ENCODE measurements around the gene WDR89.
"Not testable (repeated sequence)": the region's sequence is repeated elsewhere in the genome, so short reads cannot be mapped to it uniquely, and the experiment has no call there.

The WDR89 gene

DNA sequence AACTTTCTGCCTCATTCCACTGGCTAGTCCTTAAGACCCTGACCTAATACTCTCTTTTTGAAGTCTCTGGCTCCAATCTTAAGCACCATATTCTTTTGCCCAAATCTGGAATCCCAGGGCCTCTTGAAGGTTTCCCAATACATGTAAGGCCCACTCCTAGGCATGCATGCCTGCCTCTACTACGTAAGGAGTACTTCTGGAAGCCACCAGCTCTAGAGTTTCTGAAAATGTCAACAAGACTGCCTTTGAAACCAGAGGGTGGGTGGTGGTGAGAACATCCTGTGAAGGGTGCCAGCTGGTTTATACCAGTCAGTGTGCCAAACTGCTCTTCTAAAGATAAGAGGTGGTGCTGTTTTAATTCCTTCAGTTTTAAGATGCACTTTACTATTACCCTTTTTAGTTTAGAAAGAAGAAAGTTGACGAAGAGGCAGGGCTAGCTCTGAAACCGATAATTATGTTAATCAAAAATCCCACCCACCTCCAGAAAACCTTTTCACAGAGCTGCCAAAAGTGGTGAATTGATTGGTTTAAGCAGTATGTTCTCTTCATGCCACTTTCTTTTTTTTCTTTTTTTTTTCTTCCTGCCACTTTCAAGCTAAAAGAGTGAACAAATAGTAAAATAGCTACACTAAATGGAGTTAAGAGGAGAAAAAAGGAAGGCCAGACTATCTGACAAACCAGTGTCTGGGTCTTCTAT, 8.7 kb upstream of the WDR89 start:
- DNase-seq, result no peak

DNA sequence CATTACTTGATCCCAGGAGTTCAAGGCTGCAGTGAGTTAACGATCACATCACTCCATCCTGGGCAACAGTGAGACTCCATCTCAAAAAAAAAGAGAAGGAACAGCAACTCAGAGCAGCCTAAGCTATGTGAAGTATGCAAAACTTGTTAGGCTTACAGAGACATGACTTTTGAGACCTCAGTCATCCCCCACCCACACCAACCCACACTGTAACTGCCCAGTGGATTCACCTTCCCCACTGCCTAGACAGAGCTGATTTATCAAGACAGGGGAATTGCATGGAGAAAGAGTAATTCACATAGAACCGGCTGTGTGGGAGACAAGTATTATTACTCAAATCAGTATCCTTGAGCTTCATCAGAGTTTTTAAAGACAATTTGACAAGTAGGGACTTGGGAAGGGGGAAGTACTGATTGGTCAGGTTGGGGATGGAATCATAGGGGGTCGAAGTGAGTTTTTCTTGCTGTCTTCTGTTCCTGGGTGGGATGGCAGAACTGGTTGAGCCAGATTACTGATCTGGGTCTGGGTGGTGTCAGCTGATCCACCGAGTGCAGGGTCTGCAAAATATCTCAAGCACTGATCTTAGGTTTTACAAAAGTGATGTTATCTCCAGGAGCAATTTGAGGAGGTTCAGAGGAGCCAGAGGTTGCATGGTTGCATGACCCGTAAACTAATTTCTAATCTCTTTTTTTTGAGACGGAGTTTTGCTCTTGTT, 6.2 kb upstream of the WDR89 start:
- no peak for DNase-seq

DNA sequence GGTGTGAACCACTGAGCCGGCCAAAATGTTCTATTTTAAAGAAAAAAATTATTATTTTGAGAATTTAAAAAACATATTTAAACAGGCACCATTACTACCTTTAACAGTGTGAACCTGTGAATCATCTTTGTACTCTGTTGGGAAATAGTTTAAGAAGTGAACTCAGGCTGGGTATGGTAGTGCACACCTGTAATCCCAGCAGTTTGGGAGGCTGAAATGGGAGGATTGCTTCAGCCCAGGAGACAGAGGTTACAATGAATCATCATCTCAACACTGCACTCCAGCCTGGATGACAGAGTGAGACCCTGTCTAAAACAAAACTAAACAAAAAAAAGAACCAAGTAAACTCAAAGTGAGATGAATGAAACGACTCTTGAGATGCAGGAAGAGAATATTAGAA, 3.1 kb upstream of the WDR89 start:
- no peak for DNase-seq

DNA sequence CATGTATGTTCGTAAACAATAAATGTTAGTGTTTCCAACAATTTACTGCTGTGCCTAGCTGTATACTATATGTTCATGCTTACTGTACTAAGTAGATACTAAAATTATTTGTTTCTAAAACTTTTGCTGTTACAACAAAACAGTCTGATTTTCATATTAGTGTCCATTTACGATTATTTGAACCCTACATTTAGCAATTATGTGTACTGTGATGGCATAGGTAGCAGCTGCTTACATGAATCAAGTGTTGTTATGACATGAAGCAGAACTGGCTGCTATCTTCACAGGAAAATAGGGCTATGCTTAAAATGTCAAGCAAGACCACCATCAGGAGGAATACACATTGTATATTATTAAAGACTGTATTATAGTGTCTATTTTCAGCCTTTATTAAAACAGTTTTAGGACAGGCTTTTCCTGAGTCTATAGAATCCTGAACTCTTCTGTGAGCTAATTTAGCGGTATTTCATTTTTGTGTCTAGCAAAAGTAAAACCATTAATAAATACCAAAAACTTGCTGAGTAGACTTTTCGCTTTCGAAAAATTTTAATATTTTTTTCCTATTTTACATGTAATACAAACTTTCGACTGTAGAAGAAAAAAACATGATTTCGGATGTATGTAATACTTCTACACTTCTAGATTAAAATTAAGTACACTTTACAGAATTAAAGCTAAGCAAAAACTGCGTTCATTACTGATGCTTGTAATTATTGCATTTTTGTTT, 1.1 kb upstream of the WDR89 start:
- no peak for DNase-seq

DNA sequence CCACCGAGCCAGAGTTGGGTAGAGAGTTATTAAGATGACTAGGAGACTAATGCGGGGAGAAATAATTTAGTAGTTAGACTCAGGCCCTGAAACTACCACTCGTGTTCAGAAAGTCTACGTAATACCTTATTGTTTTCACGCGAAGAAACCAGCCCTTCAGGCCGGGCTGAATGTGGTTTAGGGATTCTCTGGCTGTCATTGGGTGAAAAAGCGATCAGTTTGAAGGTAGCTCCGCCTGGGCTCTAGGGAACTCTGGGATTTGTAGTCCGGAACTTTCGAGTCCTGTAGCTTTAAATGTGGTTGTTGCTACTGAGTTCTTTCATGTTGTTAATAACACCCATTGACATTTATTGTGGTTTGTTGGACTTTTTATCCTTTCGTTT, 549 bp upstream of the WDR89 start:
- no peak for DNase-seq

DNA sequence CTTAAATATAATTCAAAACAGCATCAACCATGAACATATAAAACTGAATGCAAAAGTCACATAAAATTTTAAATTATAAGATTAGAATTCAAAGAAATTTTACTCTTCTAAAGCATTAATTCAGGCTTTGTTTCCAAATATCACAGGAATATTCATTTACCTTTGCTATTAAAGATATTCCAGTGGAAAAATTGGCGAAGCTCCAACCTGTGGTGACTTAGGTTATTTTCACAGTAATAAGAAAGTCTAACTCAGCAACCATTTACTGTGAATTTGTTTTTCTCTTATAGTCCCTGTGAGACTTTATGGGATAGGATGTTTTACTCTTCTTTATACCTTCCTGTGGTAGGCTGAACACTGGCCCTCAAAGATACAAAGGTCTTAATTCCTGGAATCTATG, 3.2 kb downstream of the WDR89 start:
- DNase-seq, result no peak

DNA sequence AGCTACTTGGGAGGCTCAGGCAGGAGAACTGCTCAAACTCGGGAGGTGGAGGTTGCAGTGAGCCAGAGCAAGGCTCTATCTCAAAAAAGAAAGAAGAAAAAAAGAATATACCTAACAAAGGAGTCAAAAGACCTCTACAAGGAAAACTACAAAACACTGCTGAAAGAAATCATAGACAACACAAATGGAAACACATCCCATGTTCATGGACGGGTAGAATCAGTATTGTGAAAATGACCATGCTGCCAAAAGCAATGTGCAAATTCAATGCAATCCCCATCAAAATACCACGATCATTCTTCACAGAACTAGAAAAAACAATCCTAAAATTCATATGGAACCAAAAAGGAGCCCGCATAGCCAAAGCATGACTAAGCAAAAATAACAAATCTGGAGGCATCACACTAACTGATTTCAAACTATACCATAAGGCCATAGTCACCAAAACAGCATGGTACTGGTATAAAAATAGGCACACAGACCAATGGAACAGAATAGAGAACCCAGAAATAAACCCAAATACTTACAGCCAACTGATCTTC, 5.5 kb downstream of the WDR89 start:
- not testable (repeated sequence) for DNase-seq

DNA sequence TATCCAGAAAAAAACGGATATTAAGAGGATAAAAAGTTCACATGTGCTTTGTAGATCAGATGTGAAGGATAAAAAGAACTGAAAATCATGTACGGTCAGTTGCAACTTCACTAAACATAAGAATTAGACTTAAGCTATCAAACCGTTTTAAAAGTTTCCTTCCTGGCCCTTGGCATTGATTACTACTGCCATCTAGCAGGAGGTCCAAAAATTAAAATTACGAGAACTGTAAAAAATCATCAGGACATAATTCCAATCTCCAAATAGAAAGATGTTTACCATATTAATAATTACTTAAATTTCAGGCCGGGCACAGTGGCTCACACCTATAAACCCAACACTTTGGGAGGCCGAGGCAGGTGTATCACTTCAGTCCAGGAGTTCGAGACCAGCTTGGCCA, 7.9 kb downstream of the WDR89 start:
- DNase-seq, result no peak

DNA sequence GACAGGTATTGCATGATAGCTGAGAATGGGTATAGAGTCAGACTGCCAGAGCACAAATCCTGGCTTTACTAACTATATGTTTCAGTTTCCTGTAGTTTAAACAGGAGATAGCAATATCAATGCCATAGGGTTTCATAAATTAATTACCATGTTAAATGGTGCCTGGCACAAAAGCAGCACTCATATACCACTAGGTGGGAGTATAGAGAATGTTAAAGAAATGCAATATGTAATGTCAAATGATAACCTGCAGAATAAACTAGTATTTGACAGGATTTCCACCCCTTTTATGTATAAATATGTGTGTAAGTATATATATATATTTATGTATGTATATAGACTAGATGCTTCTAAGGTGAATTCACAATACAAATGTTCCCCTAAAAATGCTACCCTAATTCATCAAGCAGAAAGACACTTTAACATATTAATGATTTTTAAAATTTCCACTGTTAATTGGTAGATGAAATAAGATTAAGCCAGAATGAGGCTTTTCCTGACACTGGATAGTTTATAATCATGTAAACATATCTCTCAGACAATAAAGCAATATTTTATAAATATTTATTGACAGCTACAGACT, 8.6 kb downstream of the WDR89 start:
- DNase-seq, result no peak

DNA sequence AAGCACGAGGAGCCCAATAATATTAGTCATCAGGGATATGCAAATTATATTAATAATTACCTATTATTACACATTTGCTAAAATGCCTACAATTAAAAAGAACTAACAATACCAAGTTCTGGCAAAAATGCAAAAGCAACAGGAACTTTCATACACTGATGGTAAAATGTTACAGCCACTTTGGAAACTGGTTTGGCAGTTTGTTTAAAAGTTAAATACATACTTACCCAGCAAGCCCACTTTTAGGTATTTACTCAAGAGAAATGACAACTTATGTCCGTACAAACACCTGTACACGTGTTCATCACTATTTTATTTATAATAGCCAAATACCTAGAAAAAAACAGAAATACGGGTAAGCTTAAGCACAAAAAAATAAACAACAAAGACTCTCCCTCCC, 17.0 kb downstream of the WDR89 start:
- no peak for DNase-seq

DNA sequence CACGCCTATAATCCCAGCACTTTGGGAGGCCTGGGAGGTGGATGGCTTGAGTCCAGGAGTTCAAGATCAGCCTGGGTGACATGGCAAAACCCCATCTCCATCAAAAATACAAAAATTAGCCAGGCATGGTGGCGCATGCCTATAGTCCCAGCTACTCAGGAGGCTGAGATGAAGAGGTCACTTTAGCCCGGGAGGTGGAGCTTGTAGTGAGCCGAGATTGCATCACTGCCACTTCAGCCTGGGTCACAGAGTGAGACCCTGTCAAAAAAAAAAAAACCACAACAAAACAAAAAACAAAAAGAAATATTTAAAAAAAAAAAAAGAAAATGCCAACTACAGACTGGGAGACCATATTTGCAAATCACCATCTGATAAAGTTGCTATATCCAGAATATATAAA, 17.5 kb downstream of the WDR89 start:
- no peak for DNase-seq

DNA sequence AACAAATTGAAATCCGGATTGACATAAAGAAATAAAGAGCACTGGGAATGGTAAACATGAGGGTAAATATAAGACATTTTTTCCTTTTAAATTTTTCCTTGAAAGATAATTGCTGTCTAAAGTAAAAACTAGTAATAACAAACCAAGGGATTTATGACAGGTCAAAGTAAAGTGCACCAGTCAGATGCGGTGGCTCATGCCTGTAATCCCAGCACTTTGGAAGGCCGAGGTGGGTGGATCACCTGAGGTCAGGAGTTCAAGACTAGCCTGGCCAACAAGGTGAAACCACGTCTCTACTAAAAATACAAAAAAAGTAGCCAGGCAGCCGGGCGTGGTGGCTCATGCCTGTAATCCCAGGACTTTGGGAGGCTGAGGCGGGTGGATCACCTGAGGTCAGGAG, 19.7 kb downstream of the WDR89 start:
- DNase-seq, result not testable (repeated sequence)

DNA sequence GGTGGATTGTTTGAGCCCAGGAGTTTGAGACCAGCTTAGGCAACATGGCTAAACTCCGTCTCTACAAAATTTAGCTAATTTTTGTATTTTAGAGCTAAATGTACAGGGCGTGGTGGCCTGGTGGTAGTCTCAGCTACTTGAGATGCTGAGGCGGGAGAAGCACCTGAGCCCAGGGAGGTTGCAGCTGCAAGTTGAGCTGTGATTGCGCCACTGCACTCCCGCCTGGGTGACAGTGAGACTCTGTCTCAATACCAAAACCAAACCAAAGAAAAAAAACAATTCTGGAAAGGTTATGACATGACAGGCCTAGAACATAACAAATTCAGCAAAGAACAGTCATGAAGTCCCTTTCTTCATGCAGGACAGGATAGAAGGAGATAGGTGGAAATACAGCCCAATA, 25.7 kb downstream of the WDR89 start:
- DNase-seq, result no peak

DNA sequence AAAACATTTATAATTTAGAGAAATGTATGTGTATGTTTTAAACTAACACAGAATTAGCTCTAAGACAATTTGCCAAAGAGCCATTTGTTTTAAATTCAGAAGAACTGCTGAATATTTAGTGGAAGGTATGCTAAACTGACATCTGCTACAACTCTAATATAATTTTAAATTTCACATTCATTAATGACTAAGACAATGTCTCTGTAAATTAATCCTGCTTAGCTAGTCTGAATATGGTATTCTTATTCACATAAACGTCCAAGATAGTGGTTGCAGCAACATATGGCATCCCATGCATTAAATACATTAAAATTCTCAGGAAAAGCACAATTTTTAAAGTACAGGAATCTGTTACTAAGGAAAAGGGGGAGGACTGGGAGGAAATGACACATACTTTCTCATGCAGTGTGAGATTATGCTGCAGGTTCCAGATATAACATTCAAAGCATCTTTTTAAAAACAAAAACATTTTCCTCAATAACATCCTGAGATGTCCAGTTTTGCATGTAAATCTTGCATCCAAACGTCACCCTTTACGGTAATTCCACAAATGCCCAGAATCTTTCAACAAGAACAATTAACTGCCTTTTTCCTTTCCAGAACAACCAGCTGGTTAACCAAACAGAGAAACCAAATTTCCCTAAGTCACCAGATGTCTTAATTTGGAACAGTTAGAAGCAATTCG, 26.9 kb downstream of the WDR89 start:
- no peak for DNase-seq

DNA sequence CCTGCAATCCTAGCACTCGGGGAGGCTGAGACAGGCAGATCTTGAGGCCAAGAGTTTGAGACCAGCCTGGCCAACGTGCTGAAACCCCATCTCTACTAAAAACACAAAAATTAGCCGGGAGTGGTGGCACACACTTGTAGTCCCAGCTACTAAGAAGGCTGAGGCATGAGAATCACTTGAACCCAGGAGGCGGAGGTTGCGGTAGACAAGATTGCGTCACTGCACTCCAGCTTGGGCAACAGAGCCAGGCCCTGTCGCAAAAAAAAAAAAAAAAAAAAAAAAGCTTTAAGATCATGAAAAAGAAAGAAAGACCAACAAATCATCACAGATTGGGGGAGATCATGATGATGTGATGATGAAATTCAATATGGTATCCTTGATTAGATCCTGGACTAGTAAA, 30.6 kb downstream of the WDR89 start:
- DNase-seq, result no peak

DNA sequence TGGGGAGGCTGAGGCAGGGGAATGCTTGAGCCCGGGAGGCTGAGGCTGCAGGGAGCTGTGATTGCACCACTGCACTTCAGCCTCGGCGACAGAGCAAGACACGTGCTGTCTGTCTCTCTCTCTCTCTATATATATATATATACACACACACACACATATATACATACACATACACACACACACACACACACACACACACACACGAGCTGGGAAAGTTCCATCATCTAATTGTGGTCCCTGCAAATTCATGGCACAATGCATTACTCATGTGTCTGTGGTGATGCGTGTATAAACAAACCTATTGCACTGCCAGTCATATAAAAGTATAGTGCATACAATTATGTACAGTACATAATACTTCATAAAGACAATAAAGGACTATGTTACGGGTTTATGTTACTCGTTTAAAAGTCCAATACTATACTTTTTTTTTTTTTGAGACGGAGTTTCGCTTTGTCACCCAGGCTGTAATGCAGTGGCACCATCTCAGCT, 36.6 kb downstream of the WDR89 start:
- DNase-seq, result no peak

DNA sequence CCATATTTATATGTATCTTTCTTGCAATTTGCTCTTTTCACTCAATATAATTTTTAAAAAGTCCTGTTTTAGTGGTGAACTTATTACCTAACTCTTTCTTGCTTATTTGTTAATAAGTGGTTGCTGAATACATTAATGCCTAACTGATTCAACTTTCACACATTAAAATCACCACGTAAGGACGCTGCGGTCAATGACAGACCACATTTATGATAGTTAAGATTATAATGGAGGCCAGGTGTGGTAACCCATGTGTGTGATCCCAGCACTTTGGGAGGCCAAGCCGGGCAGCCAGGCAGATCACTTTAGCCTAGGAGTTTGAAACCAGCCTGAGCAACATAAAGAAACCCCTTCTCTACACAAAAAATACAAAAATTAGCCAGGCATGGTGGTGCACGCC, 37.0 kb downstream of the WDR89 start:
- DNase-seq, result no peak

DNA sequence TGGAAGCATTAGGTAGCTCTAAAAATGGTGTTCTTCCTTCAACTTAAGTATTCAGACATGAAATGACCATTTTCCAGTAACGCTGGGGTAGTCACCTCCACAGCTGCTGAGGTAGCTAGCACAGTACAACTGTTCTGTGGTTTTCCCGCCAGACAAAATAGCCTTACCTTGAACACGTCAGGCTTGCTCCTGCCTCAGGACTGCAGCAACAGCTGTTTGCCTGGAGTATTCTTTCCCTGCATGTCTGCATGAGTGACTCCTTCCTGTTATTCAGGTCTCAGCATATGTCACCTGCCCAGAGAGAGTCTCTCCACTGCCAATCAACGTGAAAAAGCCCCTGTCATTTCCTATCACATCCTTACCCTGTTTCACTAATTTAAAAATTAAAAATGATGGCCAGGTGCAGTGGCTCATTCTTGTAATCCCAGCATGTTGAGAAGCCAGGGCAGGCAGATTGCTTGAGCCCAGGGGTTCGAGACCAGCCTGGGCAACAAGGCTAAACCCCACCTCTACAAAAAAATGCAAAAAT, 37.9 kb downstream of the WDR89 start:
- DNase-seq, result no peak

DNA sequence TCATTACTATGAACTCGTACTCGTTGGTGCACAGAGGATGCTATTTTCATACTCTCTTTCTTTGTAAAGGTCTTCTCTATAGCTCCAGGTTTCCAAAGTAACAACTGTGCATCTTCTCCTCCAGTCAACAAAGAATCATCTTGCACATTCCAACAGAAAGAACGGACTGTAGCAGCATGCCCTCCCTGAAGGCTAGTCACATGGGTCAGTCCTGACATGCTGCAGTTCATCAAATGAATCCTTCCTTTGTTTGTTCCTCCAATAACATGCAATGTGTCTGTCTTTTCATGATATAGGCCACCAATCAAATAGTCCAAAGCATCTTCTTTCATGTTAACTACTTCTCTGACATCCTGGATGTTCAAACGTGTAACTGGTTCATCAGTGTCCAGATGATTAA, 42.9 kb downstream of the WDR89 start:
- no peak for DNase-seq

DNA sequence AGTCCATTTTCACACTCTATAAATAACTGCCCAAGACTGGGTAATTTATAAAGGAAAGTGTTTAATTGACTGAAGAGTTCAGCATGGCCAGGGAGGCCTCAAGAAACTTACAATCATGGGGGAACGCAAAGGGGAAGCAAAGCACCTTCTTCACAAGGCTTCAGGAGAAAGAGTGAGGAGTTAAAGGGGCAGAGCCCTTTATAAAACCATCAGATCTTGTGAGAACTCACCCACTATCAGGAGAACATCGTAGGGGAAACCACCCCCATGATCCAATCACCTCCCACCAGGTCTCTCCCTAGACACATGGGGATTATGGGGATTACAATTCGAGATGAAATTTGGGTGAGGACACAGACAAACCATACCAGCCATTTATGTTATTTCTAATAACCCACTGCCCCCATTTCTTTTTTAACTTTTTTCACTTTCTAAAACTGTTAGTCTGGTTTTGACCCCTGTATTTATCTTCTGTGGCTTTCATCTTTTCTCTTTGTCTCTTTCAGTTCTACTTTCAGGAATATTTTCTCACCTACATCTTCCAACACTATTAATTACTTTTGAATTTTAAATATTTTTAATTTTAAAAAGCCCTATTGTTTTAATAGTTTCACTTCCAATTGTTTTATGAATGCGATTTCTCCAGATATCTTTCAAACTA, 44.5 kb downstream of the WDR89 start:
- no peak for DNase-seq

DNA sequence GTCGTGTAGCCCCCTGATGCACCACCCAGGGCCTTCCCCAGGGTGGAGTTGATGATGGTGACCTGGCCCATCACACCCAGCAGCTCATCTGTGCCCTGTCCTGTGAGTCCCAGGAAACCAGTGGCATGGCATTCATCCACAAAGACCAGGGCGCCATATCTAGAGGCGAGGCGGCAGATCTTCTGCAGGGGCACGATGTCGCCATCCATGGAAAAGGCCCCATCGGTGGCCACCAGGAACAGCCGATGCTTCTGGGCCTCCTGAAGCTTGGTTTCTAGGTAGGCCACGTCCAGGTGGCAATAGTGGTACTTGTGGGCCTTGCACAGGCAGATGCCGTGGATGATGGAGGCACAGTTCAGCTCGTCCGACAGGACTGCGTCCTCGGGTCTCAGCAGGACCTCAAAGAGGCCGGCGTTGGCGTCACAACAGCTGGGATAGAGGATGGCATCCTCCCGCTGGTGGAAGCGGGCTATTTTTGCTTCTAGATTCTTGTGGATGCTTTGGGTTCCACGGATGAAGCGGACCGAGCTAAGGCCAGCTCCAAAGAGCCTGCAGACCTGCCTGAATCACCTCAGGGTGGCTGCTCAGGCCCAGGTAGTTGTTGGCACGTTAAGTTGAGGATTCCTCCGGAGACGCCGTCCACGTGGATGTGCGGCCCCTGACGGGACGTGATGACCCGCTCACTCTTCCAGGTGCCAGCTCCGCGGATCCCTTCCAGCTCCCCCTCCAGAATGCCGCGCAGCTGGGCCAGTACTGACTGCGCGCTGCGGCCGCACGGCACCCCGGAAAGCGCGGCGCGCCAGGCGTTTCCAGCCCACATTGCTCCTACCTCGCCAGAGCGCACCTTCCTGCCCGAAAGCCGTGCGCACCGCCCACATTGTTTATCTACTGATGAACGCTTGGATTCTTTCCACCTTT, 47.0 kb downstream of the WDR89 start:
- DNase-seq, result no peak

Data from activated gamma-delta T cell (primary cell).